Liver (tissue), 9 donors: ENCODE results near the gene ARPC4. TPM values are rescaled to one million over a fixed set of nuclear protein-coding genes. Genes with fewer than 3 reads are reported as not detected.
"Not testable (repeated sequence)": the region's sequence is repeated elsewhere in the genome, so short reads cannot be mapped to it uniquely, and the experiment has no call there.

Experiments
- DNase-seq: peaks from one replicate; pipeline ENCODE4 v3.0.0-alpha.2; 2017; ENCODE audit warnings: low spot score
- H3K27ac ChIP-seq, 2 donors: one replicate each; pipeline ENCODE4 v1.7.0; 2013; ENCODE audit warnings: inconsistent platforms in 2 of 2, low read length in 2 of 2, control low read depth in 1 of 2, low read depth in 1 of 2, mild to moderate bottlenecking in 1 of 2
- H3K27me3 ChIP-seq, 4 donors: one replicate each; pipeline versions ENCODE4 v1.6.1 to v1.7.0; 2013; ENCODE audit warnings: low read length in 3 of 4, inconsistent platforms in 1 of 4, mild to moderate bottlenecking in 1 of 4, moderate library complexity in 1 of 4; ENCODE audit not compliant: control insufficient read depth in 4 of 4, insufficient read depth in 4 of 4
- H3K36me3 ChIP-seq, 4 donors: one replicate each; pipeline versions ENCODE4 v1.6.1 to v1.7.0; 2013; ENCODE audit warnings: low read length in 3 of 4, mild to moderate bottlenecking in 3 of 4, low read depth in 1 of 4, moderate library complexity in 1 of 4; ENCODE audit not compliant: control insufficient read depth in 4 of 4, insufficient read depth in 3 of 4
- H3K4me1 ChIP-seq, 4 donors: one replicate each; pipeline versions ENCODE4 v1.6.1 to v1.7.0; 2013; ENCODE audit warnings: low read length in 3 of 4, mild to moderate bottlenecking in 3 of 4, moderate library complexity in 1 of 4; ENCODE audit not compliant: control insufficient read depth in 4 of 4, insufficient read depth in 4 of 4
- H3K4me3 ChIP-seq, 3 donors: one replicate each; pipeline versions ENCODE4 v1.6.1 to v1.7.0; 2013; ENCODE audit warnings: low read length in 3 of 3, control low read depth in 1 of 3, low read depth in 1 of 3, mild to moderate bottlenecking in 1 of 3
- H3K9ac ChIP-seq, 2 donors: one replicate each; pipeline ENCODE4 v1.7.0; 2013; ENCODE audit warnings: low read length in 2 of 2, mild to moderate bottlenecking in 2 of 2, moderate library complexity in 2 of 2, control low read depth in 1 of 2, low read depth in 1 of 2
- H3K9me3 ChIP-seq, 4 donors: one replicate each; pipeline versions ENCODE4 v1.6.1 to v1.7.0; 2013; ENCODE audit warnings: low read length in 3 of 4; ENCODE audit not compliant: control insufficient read depth in 4 of 4
- CTCF ChIP-seq: fragments of 150-350 bp; IDR thresholded peaks from 2 replicates; pipeline ENCODE4 v1.5.1; 2017; ENCODE audit warnings: improper control_type of control experiment, low read depth, low read length; ENCODE audit not compliant: missing input control
- FOXA1 ChIP-seq: IDR thresholded peaks from 2 replicates; pipeline ENCODE4 v1.6.1; 2016; ENCODE audit warnings: antibody characterized with exemption
- GABPA ChIP-seq, 2 donors: IDR thresholded peaks in 1 of 2; conservative IDR thresholded peaks in 1 of 2; 2 replicates each; pipeline ENCODE4 v1.6.1; 2016; ENCODE audit warnings: antibody characterized with exemption in 2 of 2, mild to moderate bottlenecking in 1 of 2, moderate library complexity in 1 of 2
- HNF4A ChIP-seq, 2 donors: conservative IDR thresholded peaks; 2 replicates each; pipeline ENCODE4 v1.6.1; 2016; ENCODE audit warnings: antibody characterized with exemption in 2 of 2, mild to moderate bottlenecking in 2 of 2
- HNF4G ChIP-seq: IDR thresholded peaks from 2 replicates; pipeline ENCODE4 v1.6.1; 2016; ENCODE audit warnings: antibody characterized with exemption
- NR2F2 ChIP-seq: IDR thresholded peaks from 2 replicates; pipeline ENCODE4 v1.6.1; 2016; ENCODE audit warnings: antibody characterized with exemption
- RAD21 ChIP-seq, 2 donors: IDR thresholded peaks; 2 replicates each; pipeline ENCODE4 v1.6.1; 2016; ENCODE audit warnings: antibody characterized with exemption in 2 of 2, mild to moderate bottlenecking in 2 of 2
- REST ChIP-seq: IDR thresholded peaks from 2 replicates; pipeline ENCODE4 v1.6.1; 2016; ENCODE audit warnings: antibody characterized with exemption, mild to moderate bottlenecking
- SP1 ChIP-seq: IDR thresholded peaks from 2 replicates; pipeline ENCODE4 v1.6.1; 2018; ENCODE audit warnings: antibody characterized with exemption, mild to moderate bottlenecking
- TAF1 ChIP-seq: conservative IDR thresholded peaks from 2 replicates; pipeline ENCODE4 v1.6.1; 2016; ENCODE audit warnings: antibody characterized with exemption, mild to moderate bottlenecking
- YY1 ChIP-seq: IDR thresholded peaks from 2 replicates; pipeline ENCODE4 v1.6.1; 2016; ENCODE audit warnings: antibody characterized with exemption, mild to moderate bottlenecking
- WGBS: extraction: QIAGEN DNeasy Blood & Tissue Kit; methylation state at CpG from one replicate; pipeline ENCODE4 v1.1.7; 2013; 5-methylcytosine and 5-hydroxymethylcytosine counted together
- polyA plus RNA-seq, 2 donors: library from polyadenylated mRNA; stranded (reverse) in 1 of 2; unstranded in 1 of 2; fragments of 200-250 nt in 1 of 2; fragments of >200 nt in 1 of 2; fragmentation: Nextera tagmentation in 1 of 2; extraction: Ambion mirVana in 1 of 2; gene quantifications; one replicate each; pipeline versions ENCODE4 v1.2.1 to v1.2.3, GENCODE V29; 2013 to 2015
- total RNA-seq, 2 donors: library from RNA; depleted of rRNA; stranded (reverse); fragments of >200 nt; gene quantifications; one replicate each; pipeline ENCODE4 v1.2.3, GENCODE V29; 2014
- TF ChIP-seq, protein P1 (sequence below): IDR thresholded peaks from 2 replicates; pipeline ENCODE4 v1.6.1; 2016; ENCODE audit warnings: antibody characterized with exemption
- donor health status: healthy.
- donor health status: healthy.
- donor health status: healthy.
- donor health status: healthy.
- donor health status: healthy.

The ARPC4 gene
- total and polyA plus RNA-seq, 4 donors, result 22.1 to 53.6 (median 52.5) TPM

DNA sequence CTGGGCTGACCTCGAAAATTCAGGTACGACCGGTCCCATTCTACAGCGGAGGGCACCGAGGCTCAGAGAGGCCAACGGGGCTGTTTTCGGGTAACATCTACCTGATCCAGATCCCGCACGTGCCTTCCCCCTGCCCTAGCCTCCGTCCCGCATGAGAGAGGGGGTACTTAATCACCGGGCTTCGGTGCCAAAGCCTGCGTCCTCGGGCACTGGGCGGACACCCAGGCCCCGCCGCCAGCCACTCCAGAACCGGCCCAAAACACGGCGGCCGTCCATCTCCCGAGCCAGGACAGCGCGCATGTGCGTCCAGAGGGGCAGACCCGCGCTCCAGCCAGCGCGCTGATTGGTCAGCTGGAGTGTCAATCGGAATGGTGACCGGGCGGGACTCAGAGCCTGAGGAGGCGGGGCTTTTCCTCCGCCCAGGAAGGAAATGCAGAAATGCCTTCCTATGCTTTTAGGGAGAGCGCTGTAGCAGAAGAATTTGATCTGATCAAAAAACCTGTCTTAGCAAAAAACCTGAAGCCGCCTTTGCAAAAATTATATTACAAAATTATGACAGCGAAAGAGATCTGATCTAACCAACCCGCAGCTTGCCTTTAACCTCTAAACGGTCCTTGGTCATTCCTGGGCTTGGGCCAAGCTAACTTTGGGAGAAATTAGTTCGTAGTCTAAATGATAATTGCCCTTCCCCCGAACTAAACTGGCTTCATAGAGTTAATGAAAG, 51.0 kb downstream of the ARPC4 start, which contains the start of gene RPUSD3:
Gene RPUSD3, minus strand, starts transcription at position 294 of the 724 bp plus-strand sequence. Its CDS starts 18 bp downstream, at position 276.
- H3K27ac ChIP-seq, result peak within 1 kb of the TSS; percentile 63 to 80
- peak; percentile 100 for DNase-seq
- peak within 1 kb of the TSS; percentile 60 to 86 for H3K9ac ChIP-seq
- under 1% methylated on average over 42 of the region's 42 CpGs for WGBS
- H3K27me3 ChIP-seq, result no peaks in the 10 kb centered on the region
- TF ChIP-seq CTCF (no peak), RAD21 (IDR thresholded peaks at IDR 0.05) (peak; percentile 33 to 38), REST (peak; percentile 60), GABPA (IDR thresholded peaks at IDR 0.05 in 1 of 2, conservative IDR thresholded peaks at IDR 0.05 in 1 of 2) (peak in 1 of 2 donors; percentile 78), TAF1 (peak; percentile 55), YY1 (peak; percentile 81), HNF4G (no peak), SP1 (peak; percentile 88)
- peaks cover 2 to 14% (median 10%) of the 10 kb centered on the region in 4 donors for H3K4me1 ChIP-seq
- H3K36me3 ChIP-seq, result peaks cover 2 to 16% (median 13%) of the 10 kb centered on the region in 4 donors
- no peaks in the 10 kb centered on the region for H3K9me3 ChIP-seq
- H3K4me3 ChIP-seq, result peak within 1 kb of the TSS; percentile 67 to 90 (median 80)

- H3K9me3 ChIP-seq, result no peaks in the 10 kb centered on the region
- no peak overlapping the region for H3K4me3 ChIP-seq
- no peak for TF ChIP-seq FOXA1
- TF ChIP-seq YY1, result no peak
- peak; percentile 36 for TF ChIP-seq NR2F2
- no peaks in the 10 kb centered on the region for H3K27me3 ChIP-seq
- peaks cover 2 to 25% (median 18%) of the 10 kb centered on the region in 4 donors for H3K4me1 ChIP-seq
- no peak overlapping the region for H3K27ac ChIP-seq
- 81% methylated on average over 6 of the region's 6 CpGs for WGBS
- peaks cover under 1 to 6% (median 3%) of the 10 kb centered on the region in 4 donors for H3K36me3 ChIP-seq
- no peak for DNase-seq
- no peak overlapping the region for H3K9ac ChIP-seq
These were observed 53.3 kb downstream of the ARPC4 start for GRCh38 chr3:9846231-9846630.

GRCh38 chr3:9846931-9847488, 54.1 kb downstream of the ARPC4 start:
- H3K9me3 ChIP-seq, result no peaks in the 10 kb centered on the region
- TF ChIP-seq HNF4G (no peak), HNF4A (conservative IDR thresholded peaks at IDR 0.05) (no peak), NR2F2 (no peak), GABPA (IDR thresholded peaks at IDR 0.05 in 1 of 2, conservative IDR thresholded peaks at IDR 0.05 in 1 of 2) (no peak), CTCF (no peak)
- TF ChIP-seq, protein P1, sequence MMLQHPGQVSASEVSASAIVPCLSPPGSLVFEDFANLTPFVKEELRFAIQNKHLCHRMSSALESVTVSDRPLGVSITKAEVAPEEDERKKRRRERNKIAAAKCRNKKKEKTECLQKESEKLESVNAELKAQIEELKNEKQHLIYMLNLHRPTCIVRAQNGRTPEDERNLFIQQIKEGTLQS, result no peak
- no peak overlapping the region for H3K9ac ChIP-seq
- peaks cover 2 to 28% (median 21%) of the 10 kb centered on the region in 4 donors for H3K4me1 ChIP-seq
- no peak overlapping the region for H3K27ac ChIP-seq
- H3K36me3 ChIP-seq, result peaks cover 0 to under 1% (median 0%) of the 10 kb centered on the region in 4 donors
- H3K4me3 ChIP-seq, result no peak overlapping the region
- no peak for DNase-seq
- no peaks in the 10 kb centered on the region for H3K27me3 ChIP-seq
- WGBS, result 95% methylated on average over 6 of the region's 6 CpGs

DNA sequence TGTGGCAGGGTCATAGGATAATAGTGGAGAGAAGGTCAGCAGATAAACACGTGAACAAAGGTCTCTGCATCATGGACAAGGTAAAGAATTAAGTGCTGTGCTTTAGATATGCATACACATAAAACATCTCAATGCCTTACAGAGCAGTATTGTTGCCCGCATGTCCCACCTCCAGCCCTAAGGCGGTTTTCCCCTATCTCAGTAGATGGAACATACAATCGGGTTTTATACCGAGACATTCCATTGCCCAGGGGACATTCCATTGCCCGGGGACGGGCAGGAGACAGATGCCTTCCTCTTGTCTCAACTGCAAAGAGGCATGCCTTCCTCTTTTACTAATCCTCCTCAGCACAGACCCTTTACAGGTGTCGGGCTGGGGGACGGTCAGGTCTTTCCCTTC, 55.0 kb downstream of the ARPC4 start:
- not testable (repeated sequence) for H3K9me3 ChIP-seq, H3K36me3 ChIP-seq, H3K9ac ChIP-seq, H3K4me3 ChIP-seq, H3K27me3 ChIP-seq, H3K27ac ChIP-seq, DNase-seq
- H3K4me1 ChIP-seq, result peaks cover 2 to 26% (median 21%) of the 10 kb centered on the region in 4 donors
- 77% methylated on average over 9 of the region's 9 CpGs for WGBS
